SU-DHL-6 (cell line): ENCODE results near the gene TIFAB.

Experiments
- EZH2phosphoT487 ChIP-seq: fragments of 200-600 bp; sonication (generic), shearing (Covaris generic); conservative IDR thresholded peaks from 2 replicates; pipeline ENCODE4 v1.6.1; 2018; ENCODE audit warnings: mild to moderate bottlenecking, antibody characterized with exemption, low read length, moderate library complexity, mixed read lengths
- TF ChIP-seq, protein P1 (sequence below): fragments of 200-600 bp; sonication (generic); IDR thresholded peaks from one replicate; pipeline ENCODE4 v1.5.1; 2017; ENCODE audit warnings: antibody characterized with exemption, mild to moderate bottlenecking, low read length, moderate library complexity; ENCODE audit not compliant: insufficient read depth, poor library complexity, severe bottlenecking

DNA sequence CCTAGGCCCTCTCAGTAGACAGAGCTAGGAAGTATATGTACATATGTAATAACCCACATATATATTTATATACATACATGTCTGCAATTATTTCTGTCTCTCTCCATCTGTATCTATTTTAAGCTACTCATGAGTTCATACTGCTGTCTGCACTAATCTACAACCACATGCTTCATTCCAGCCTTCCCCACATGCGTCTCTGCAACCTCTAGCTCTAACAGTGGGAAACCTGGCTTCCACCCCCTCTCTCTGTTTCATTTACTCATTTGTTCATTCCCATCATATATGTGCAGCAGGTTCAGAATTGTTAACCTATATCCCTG, 28.3 kb downstream of the TIFAB start:
- TF ChIP-seq, protein P1, sequence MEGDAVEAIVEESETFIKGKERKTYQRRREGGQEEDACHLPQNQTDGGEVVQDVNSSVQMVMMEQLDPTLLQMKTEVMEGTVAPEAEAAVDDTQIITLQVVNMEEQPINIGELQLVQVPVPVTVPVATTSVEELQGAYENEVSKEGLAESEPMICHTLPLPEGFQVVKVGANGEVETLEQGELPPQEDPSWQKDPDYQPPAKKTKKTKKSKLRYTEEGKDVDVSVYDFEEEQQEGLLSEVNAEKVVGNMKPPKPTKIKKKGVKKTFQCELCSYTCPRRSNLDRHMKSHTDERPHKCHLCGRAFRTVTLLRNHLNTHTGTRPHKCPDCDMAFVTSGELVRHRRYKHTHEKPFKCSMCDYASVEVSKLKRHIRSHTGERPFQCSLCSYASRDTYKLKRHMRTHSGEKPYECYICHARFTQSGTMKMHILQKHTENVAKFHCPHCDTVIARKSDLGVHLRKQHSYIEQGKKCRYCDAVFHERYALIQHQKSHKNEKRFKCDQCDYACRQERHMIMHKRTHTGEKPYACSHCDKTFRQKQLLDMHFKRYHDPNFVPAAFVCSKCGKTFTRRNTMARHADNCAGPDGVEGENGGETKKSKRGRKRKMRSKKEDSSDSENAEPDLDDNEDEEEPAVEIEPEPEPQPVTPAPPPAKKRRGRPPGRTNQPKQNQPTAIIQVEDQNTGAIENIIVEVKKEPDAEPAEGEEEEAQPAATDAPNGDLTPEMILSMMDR: no peak
- TF ChIP-seq EZH2phosphoT487: no peak
